ENCODE results near the gene PLAAT5.

GRCh38 chr11:63485777-63486176 is 5.2 kb downstream of the PLAAT5 start:
- TF ChIP-seq ZFP3 (CRISPR knock-in tag; IDR thresholded peaks at IDR 0.05), result no peak
- TF ChIP-seq BACH2 (CRISPR knock-in tag; IDR thresholded peaks at IDR 0.05; ENCODE audit: borderline replicate concordance), result no peak
- TF ChIP-seq, protein P1, sequence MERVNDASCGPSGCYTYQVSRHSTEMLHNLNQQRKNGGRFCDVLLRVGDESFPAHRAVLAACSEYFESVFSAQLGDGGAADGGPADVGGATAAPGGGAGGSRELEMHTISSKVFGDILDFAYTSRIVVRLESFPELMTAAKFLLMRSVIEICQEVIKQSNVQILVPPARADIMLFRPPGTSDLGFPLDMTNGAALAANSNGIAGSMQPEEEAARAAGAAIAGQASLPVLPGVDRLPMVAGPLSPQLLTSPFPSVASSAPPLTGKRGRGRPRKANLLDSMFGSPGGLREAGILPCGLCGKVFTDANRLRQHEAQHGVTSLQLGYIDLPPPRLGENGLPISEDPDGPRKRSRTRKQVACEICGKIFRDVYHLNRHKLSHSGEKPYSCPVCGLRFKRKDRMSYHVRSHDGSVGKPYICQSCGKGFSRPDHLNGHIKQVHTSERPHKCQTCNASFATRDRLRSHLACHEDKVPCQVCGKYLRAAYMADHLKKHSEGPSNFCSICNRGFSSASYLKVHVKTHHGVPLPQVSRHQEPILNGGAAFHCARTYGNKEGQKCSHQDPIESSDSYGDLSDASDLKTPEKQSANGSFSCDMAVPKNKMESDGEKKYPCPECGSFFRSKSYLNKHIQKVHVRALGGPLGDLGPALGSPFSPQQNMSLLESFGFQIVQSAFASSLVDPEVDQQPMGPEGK (CRISPR knock-in tag; IDR thresholded peaks at IDR 0.05; ENCODE audit: borderline replicate concordance), result no peak
- no peak for TF ChIP-seq ZFP30 (CRISPR knock-in tag; IDR thresholded peaks at IDR 0.05)
- no peak for TF ChIP-seq OSR1 (CRISPR knock-in tag; IDR thresholded peaks at IDR 0.05)
- TF ChIP-seq CSDC2 (CRISPR knock-in tag; IDR thresholded peaks at IDR 0.05), result no peak
- TF ChIP-seq ZNF70 (CRISPR knock-in tag; IDR thresholded peaks at IDR 0.05), result no peak
- TF ChIP-seq, protein P2, sequence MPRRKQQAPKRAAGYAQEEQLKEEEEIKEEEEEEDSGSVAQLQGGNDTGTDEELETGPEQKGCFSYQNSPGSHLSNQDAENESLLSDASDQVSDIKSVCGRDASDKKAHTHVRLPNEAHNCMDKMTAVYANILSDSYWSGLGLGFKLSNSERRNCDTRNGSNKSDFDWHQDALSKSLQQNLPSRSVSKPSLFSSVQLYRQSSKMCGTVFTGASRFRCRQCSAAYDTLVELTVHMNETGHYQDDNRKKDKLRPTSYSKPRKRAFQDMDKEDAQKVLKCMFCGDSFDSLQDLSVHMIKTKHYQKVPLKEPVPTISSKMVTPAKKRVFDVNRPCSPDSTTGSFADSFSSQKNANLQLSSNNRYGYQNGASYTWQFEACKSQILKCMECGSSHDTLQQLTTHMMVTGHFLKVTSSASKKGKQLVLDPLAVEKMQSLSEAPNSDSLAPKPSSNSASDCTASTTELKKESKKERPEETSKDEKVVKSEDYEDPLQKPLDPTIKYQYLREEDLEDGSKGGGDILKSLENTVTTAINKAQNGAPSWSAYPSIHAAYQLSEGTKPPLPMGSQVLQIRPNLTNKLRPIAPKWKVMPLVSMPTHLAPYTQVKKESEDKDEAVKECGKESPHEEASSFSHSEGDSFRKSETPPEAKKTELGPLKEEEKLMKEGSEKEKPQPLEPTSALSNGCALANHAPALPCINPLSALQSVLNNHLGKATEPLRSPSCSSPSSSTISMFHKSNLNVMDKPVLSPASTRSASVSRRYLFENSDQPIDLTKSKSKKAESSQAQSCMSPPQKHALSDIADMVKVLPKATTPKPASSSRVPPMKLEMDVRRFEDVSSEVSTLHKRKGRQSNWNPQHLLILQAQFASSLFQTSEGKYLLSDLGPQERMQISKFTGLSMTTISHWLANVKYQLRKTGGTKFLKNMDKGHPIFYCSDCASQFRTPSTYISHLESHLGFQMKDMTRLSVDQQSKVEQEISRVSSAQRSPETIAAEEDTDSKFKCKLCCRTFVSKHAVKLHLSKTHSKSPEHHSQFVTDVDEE (CRISPR knock-in tag; IDR thresholded peaks at IDR 0.05), result no peak
- TF ChIP-seq, protein P3, sequence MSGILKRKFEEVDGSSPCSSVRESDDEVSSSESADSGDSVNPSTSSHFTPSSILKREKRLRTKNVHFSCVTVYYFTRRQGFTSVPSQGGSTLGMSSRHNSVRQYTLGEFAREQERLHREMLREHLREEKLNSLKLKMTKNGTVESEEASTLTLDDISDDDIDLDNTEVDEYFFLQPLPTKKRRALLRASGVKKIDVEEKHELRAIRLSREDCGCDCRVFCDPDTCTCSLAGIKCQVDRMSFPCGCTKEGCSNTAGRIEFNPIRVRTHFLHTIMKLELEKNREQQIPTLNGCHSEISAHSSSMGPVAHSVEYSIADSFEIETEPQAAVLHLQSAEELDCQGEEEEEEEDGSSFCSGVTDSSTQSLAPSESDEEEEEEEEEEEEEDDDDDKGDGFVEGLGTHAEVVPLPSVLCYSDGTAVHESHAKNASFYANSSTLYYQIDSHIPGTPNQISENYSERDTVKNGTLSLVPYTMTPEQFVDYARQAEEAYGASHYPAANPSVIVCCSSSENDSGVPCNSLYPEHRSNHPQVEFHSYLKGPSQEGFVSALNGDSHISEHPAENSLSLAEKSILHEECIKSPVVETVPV (CRISPR knock-in tag; IDR thresholded peaks at IDR 0.05), result no peak

All from SK-N-SH treated with all-trans-retinoic acid at 6 μM for 48 hours (cell line).